Mesenchymal stem cell (in vitro differentiated cells and primary cell): ENCODE results near the gene LTB4R2.

Experiments
- DNase-seq: peaks from one replicate; pipeline ENCODE4 v3.0.0-alpha.2; 2013
- H2AFZ ChIP-seq: one replicate; pipeline ENCODE4 v1.6.1; 2013; ENCODE audit warnings: low read depth, mild to moderate bottlenecking, control low read depth, inconsistent platforms, low read length, moderate library complexity
- H2AK5ac ChIP-seq: 2 replicates; pipeline ENCODE4 v1.6.1; 2013; ENCODE audit warnings: low read length, moderate library complexity, mild to moderate bottlenecking, inconsistent platforms; ENCODE audit not compliant: severe bottlenecking
- H2BK120ac ChIP-seq: one replicate; pipeline ENCODE4 v1.6.1; 2013; ENCODE audit warnings: low read depth, mild to moderate bottlenecking, inconsistent platforms, low read length, moderate library complexity
- H2BK12ac ChIP-seq, 2 experiments: one replicate each; pipeline ENCODE4 v1.6.1; 2013; ENCODE audit warnings: inconsistent platforms in 2 of 2, low read length in 2 of 2, mild to moderate bottlenecking in 2 of 2, moderate library complexity in 2 of 2, control low read depth in 1 of 2
- H2BK15ac ChIP-seq: one replicate; pipeline ENCODE4 v1.6.1; 2013; ENCODE audit warnings: mild to moderate bottlenecking, low read depth, inconsistent platforms; ENCODE audit not compliant: poor library complexity, severe bottlenecking
- H2BK5ac ChIP-seq: 2 replicates; pipeline ENCODE4 v1.6.1; 2013; ENCODE audit warnings: low read depth, mild to moderate bottlenecking, low read length, control low read depth, inconsistent platforms; ENCODE audit not compliant: poor library complexity, severe bottlenecking
- H3K14ac ChIP-seq, 2 experiments: one replicate each; pipeline ENCODE4 v1.6.1; 2013; ENCODE audit warnings: inconsistent platforms in 2 of 2, low read length in 2 of 2, control low read depth in 1 of 2, mild to moderate bottlenecking in 1 of 2, moderate library complexity in 1 of 2
- H3K18ac ChIP-seq, 2 experiments: one replicate each; pipeline ENCODE4 v1.6.1; 2013; ENCODE audit warnings: inconsistent platforms in 2 of 2, low read length in 2 of 2, control low read depth in 1 of 2, low read depth in 1 of 2, mild to moderate bottlenecking in 1 of 2
- H3K23ac ChIP-seq, 2 experiments: one replicate each; pipeline ENCODE4 v1.6.1; 2013; ENCODE audit warnings: inconsistent platforms in 2 of 2, low read length in 2 of 2, mild to moderate bottlenecking in 2 of 2, moderate library complexity in 2 of 2, control low read depth in 1 of 2
- H3K27ac ChIP-seq: 2 replicates; pipeline ENCODE4 v1.5.1; 2013; ENCODE audit warnings: mild to moderate bottlenecking, moderate library complexity, low read length, control low read depth, inconsistent platforms; ENCODE audit not compliant: poor library complexity, severe bottlenecking
- H3K27me3 ChIP-seq, 2 experiments: 2 replicates each; pipeline versions ENCODE4 v1.6.1 to v1.7.0; 2013; ENCODE audit warnings: low read length in 2 of 2, mild to moderate bottlenecking in 2 of 2, moderate library complexity in 2 of 2, control low read depth in 1 of 2, inconsistent platforms in 1 of 2; ENCODE audit not compliant: control insufficient read depth in 1 of 2, insufficient read depth in 1 of 2
- H3K36me3 ChIP-seq, 2 experiments: 2 replicates each; pipeline versions ENCODE4 v1.6.1 to v1.7.0; 2013; ENCODE audit warnings: low read length in 2 of 2, control low read depth in 1 of 2, inconsistent platforms in 1 of 2, low read depth in 1 of 2, mild to moderate bottlenecking in 1 of 2; ENCODE audit not compliant: insufficient read depth in 2 of 2, control insufficient read depth in 1 of 2
- H3K4ac ChIP-seq, 2 experiments: one replicate each; pipeline ENCODE4 v1.6.1; 2013; ENCODE audit warnings: inconsistent platforms in 2 of 2, low read length in 2 of 2, mild to moderate bottlenecking in 2 of 2, moderate library complexity in 2 of 2, control low read depth in 1 of 2, low read depth in 1 of 2
- H3K4me1 ChIP-seq: 2 replicates; pipeline ENCODE4 v1.6.1; 2013; ENCODE audit warnings: low read depth, low read length, control low read depth; ENCODE audit not compliant: control insufficient read depth, insufficient read depth
- H3K4me2 ChIP-seq: 2 replicates; pipeline ENCODE4 v1.6.1; 2013; ENCODE audit warnings: low read length, mild to moderate bottlenecking, inconsistent platforms; ENCODE audit not compliant: poor library complexity, severe bottlenecking
- H3K4me3 ChIP-seq, 2 experiments: 2 replicates each; pipeline versions ENCODE4 v1.5.1 to v1.7.0; 2013; ENCODE audit warnings: low read length in 2 of 2, mild to moderate bottlenecking in 2 of 2, control low read depth in 1 of 2, low read depth in 1 of 2; ENCODE audit not compliant: insufficient read depth in 1 of 2
- H3K79me1 ChIP-seq: replicated peaks from 2 replicates; pipeline ENCODE4 v1.6.1; 2013; ENCODE audit warnings: mild to moderate bottlenecking, control low read depth, low read length, inconsistent platforms; ENCODE audit not compliant: poor library complexity, severe bottlenecking
- H3K9ac ChIP-seq: 2 replicates; pipeline ENCODE4 v1.7.0; 2013; ENCODE audit warnings: mild to moderate bottlenecking, low read length, moderate library complexity
- H3K9me3 ChIP-seq: 2 replicates; pipeline ENCODE4 v1.7.0; 2013; ENCODE audit warnings: mild to moderate bottlenecking, low read length; ENCODE audit not compliant: control insufficient read depth
- H4K8ac ChIP-seq: one replicate; pipeline ENCODE4 v1.6.1; 2013; ENCODE audit warnings: inconsistent platforms, mild to moderate bottlenecking, low read length, moderate library complexity
- H4K91ac ChIP-seq: one replicate; pipeline ENCODE4 v1.6.1; 2013; ENCODE audit warnings: mild to moderate bottlenecking, low read length, inconsistent platforms
- WGBS: methylation state at CpG from one replicate; pipeline ENCODE4 v1.1.7; 2013; ENCODE audit warnings: mixed read lengths; 5-methylcytosine and 5-hydroxymethylcytosine counted together

Gene LTB4R2

GRCh38 chr14:24355009-24355408 lies 45.1 kb downstream of the LTB4R2 start:
- no peaks in the 10 kb centered on the region for H3K9me3 ChIP-seq
- H2BK120ac ChIP-seq = peak overlapping the region; percentile 8
- H3K4ac ChIP-seq = no peak overlapping the region
- H4K91ac ChIP-seq = no peak overlapping the region
- no peak overlapping the region for H3K4me3 ChIP-seq
- H3K18ac ChIP-seq = peak overlapping the region in 1 of 2 experiments; percentile 74
- H2BK5ac ChIP-seq = no peak overlapping the region
- no peak overlapping the region for H3K27ac ChIP-seq
- no peak overlapping the region for H3K9ac ChIP-seq
- H3K14ac ChIP-seq = peak overlapping the region in 1 of 2 experiments; percentile 83
- no peak for DNase-seq
- no peak overlapping the region for H2BK15ac ChIP-seq
- no peak overlapping the region for H3K4me2 ChIP-seq
- H3K79me1 ChIP-seq = no peaks in the 10 kb centered on the region
- no peak overlapping the region for H4K8ac ChIP-seq
- H3K23ac ChIP-seq = no peak overlapping the region
- H2AFZ ChIP-seq = no peak overlapping the region
- 97% methylated on average over 4 of the region's 7 CpGs for WGBS
- peak overlapping the region; percentile 66 to 71 for H2BK12ac ChIP-seq
- no peaks in the 10 kb centered on the region for H3K4me1 ChIP-seq
- H3K36me3 ChIP-seq = no peaks in the 10 kb centered on the region
- H2AK5ac ChIP-seq = no peak overlapping the region
- H3K27me3 ChIP-seq = peaks cover 0 to 35% of the 10 kb centered on the region in 2 experiments

GRCh38 chr14:24356208-24356607 lies 46.3 kb downstream of the LTB4R2 start:
- H3K14ac ChIP-seq = no peak overlapping the region
- 69% methylated on average over 4 of the region's 4 CpGs for WGBS
- no peak overlapping the region for H4K91ac ChIP-seq
- no peak overlapping the region for H3K18ac ChIP-seq
- no peaks in the 10 kb centered on the region for H3K4me1 ChIP-seq
- H3K9ac ChIP-seq = no peak overlapping the region
- no peak overlapping the region for H2AK5ac ChIP-seq
- no peak overlapping the region for H3K4me2 ChIP-seq
- no peak overlapping the region for H2BK5ac ChIP-seq
- H3K27me3 ChIP-seq = peaks cover 0 to 24% of the 10 kb centered on the region in 2 experiments
- H3K9me3 ChIP-seq = no peaks in the 10 kb centered on the region
- H4K8ac ChIP-seq = no peak overlapping the region
- H3K27ac ChIP-seq = no peak overlapping the region
- no peak for DNase-seq
- H3K23ac ChIP-seq = no peak overlapping the region
- no peak overlapping the region for H3K4ac ChIP-seq
- H3K36me3 ChIP-seq = no peaks in the 10 kb centered on the region
- no peak overlapping the region for H2AFZ ChIP-seq
- no peaks in the 10 kb centered on the region for H3K79me1 ChIP-seq
- no peak overlapping the region for H2BK15ac ChIP-seq
- H2BK120ac ChIP-seq = no peak overlapping the region
- no peak overlapping the region for H3K4me3 ChIP-seq
- no peak overlapping the region for H2BK12ac ChIP-seq

- no peak overlapping the region for H4K91ac ChIP-seq
- H3K23ac ChIP-seq = no peak overlapping the region
- H3K14ac ChIP-seq = no peak overlapping the region
- no peaks in the 10 kb centered on the region for H3K4me1 ChIP-seq
- H2BK120ac ChIP-seq = no peak overlapping the region
- H3K36me3 ChIP-seq = no peaks in the 10 kb centered on the region
- H3K27me3 ChIP-seq = peaks cover 0 to 9% of the 10 kb centered on the region in 2 experiments
- H3K79me1 ChIP-seq = no peaks in the 10 kb centered on the region
- no peak overlapping the region for H2BK12ac ChIP-seq
- H4K8ac ChIP-seq = no peak overlapping the region
- H2BK5ac ChIP-seq = no peak overlapping the region
- H3K4me3 ChIP-seq = no peak overlapping the region
- WGBS = 89% methylated on average over 3 of the region's 3 CpGs
- no peaks in the 10 kb centered on the region for H3K9me3 ChIP-seq
- no peak overlapping the region for H3K4ac ChIP-seq
- H3K27ac ChIP-seq = no peak overlapping the region
- no peak overlapping the region for H2AK5ac ChIP-seq
- H2AFZ ChIP-seq = no peak overlapping the region
- no peak overlapping the region for H3K4me2 ChIP-seq
- H2BK15ac ChIP-seq = no peak overlapping the region
- H3K9ac ChIP-seq = no peak overlapping the region
- DNase-seq = no peak
- H3K18ac ChIP-seq = no peak overlapping the region
Observed at GRCh38 chr14:24360281-24360680, 50.3 kb downstream of the LTB4R2 start.

DNA sequence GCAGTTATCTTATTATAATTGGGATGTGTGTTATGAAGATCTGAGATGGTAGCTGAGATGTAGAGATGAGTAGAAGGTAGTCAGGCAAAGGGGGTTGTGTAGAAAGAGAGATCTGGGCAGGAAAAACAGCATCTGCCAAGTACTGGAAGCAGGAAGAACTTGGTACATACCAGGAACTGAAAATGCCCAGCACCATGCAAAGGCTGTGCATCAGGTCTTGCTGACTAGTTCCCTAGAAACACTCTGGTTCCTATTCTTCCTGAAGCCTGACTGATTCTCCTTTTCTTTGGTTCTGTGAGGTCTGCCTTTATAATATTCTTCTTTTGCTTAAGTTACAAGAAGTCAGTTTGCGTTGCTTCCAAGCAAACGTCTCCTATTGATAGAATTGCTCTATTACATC lies 51.4 kb downstream of the LTB4R2 start:
- no peak overlapping the region for H3K4me2 ChIP-seq
- H2BK15ac ChIP-seq = no peak overlapping the region
- H3K27ac ChIP-seq = no peak overlapping the region
- no peak overlapping the region for H2BK120ac ChIP-seq
- no peaks in the 10 kb centered on the region for H3K36me3 ChIP-seq
- no peak overlapping the region for H4K8ac ChIP-seq
- peaks cover 0 to 9% of the 10 kb centered on the region in 2 experiments for H3K27me3 ChIP-seq
- H4K91ac ChIP-seq = no peak overlapping the region
- H3K4me3 ChIP-seq = no peak overlapping the region
- no peaks in the 10 kb centered on the region for H3K9me3 ChIP-seq
- no peaks in the 10 kb centered on the region for H3K79me1 ChIP-seq
- no peak overlapping the region for H3K18ac ChIP-seq
- no CpG with 5 or more reads among the region's 2 CpGs for WGBS
- no peak for DNase-seq
- no peak overlapping the region for H3K9ac ChIP-seq
- no peak overlapping the region for H2AFZ ChIP-seq
- no peak overlapping the region for H3K14ac ChIP-seq
- H2BK12ac ChIP-seq = no peak overlapping the region
- peaks cover 6% of the 10 kb centered on the region for H3K4me1 ChIP-seq
- H3K23ac ChIP-seq = no peak overlapping the region
- H3K4ac ChIP-seq = no peak overlapping the region
- no peak overlapping the region for H2BK5ac ChIP-seq
- H2AK5ac ChIP-seq = no peak overlapping the region
